Measurements from ENCODE around the gene KSR2.

GRCh38 chr12:117538032-117538690 is 430.6 kb downstream of the KSR2 start:
- no peak for TF ChIP-seq POLR2A (IDR thresholded peaks at IDR 0.05; ENCODE audit: low read length)
- TF ChIP-seq GATA1 (IDR thresholded peaks at IDR 0.05; ENCODE audit: low read depth, low read length) = no peak

Data from erythroblast (primary cell).